Brain microvascular endothelial cell (primary cell): ENCODE results near the gene NAV1.

Source experiments
- DNase-seq: peaks from one replicate; pipeline ENCODE4 v3.0.0-alpha.2; 2020
- H3K27ac ChIP-seq: fragments of 250-450 bp; sonication (Bioruptor Pico); 2 replicates; pipeline ENCODE4 v1.5.1; 2020; ENCODE audit warnings: mild to moderate bottlenecking, moderate library complexity
- H3K27me3 ChIP-seq: fragments of 250-450 bp; sonication (Bioruptor Pico); replicated peaks from 2 replicates; pipeline ENCODE4 v1.5.1; 2020; ENCODE audit warnings: mild to moderate bottlenecking
- H3K36me3 ChIP-seq: fragments of 250-450 bp; sonication (Bioruptor Pico); replicated peaks from 2 replicates; pipeline ENCODE4 v1.5.1; 2020; ENCODE audit warnings: mild to moderate bottlenecking
- H3K4me3 ChIP-seq: 2 replicates; pipeline ENCODE4 v1.5.1; 2011; ENCODE audit warnings: low read depth, mild to moderate bottlenecking, control low read depth, low read length, moderate library complexity
- in situ Hi-C: cut with HindIII; loops from 2 replicates; pipeline ENCODE4 v1.10.0; 2017; ENCODE audit warnings: low sequenced_read_pairs, low pct_ligation_motif_present
- TF ChIP-seq, protein P1 (sequence below): IDR thresholded peaks from 2 replicates; pipeline ENCODE4 v1.5.1; 2011; ENCODE audit warnings: low read depth, mild to moderate bottlenecking, moderate library complexity, low read length, control low read depth, inconsistent platforms; ENCODE audit errors: missing control alignments

The NAV1 gene

DNA sequence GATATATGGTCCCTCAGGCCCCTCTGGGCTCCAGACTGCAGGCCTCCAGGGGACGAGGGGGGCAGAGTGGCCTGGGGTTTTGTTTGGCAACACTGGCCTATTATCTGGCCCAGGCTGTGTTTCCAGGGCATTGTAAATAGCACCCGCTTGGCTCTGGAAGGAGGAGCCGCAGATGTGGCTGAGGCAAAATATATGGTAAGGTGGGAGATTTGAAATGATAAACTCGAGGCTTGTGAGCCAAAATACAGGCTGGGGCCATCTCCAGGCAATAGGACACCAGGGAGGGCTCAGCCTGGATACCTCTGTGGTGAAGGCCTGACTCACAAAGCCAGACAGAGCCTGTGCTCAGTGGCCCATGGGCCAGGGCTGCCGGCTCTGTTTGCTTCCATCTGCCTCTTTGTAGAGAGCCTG is 14.0 kb downstream of the NAV1 start:
- no peak overlapping the region for H3K4me3 ChIP-seq
- peak overlapping the region; percentile 74 for H3K27ac ChIP-seq
- no peaks in the 10 kb centered on the region for H3K36me3 ChIP-seq
- no peaks in the 10 kb centered on the region for H3K27me3 ChIP-seq
- DNase-seq: peak; percentile 75
- in situ Hi-C loops: no loop called here
- TF ChIP-seq, protein P1, sequence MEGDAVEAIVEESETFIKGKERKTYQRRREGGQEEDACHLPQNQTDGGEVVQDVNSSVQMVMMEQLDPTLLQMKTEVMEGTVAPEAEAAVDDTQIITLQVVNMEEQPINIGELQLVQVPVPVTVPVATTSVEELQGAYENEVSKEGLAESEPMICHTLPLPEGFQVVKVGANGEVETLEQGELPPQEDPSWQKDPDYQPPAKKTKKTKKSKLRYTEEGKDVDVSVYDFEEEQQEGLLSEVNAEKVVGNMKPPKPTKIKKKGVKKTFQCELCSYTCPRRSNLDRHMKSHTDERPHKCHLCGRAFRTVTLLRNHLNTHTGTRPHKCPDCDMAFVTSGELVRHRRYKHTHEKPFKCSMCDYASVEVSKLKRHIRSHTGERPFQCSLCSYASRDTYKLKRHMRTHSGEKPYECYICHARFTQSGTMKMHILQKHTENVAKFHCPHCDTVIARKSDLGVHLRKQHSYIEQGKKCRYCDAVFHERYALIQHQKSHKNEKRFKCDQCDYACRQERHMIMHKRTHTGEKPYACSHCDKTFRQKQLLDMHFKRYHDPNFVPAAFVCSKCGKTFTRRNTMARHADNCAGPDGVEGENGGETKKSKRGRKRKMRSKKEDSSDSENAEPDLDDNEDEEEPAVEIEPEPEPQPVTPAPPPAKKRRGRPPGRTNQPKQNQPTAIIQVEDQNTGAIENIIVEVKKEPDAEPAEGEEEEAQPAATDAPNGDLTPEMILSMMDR: no peak

DNA sequence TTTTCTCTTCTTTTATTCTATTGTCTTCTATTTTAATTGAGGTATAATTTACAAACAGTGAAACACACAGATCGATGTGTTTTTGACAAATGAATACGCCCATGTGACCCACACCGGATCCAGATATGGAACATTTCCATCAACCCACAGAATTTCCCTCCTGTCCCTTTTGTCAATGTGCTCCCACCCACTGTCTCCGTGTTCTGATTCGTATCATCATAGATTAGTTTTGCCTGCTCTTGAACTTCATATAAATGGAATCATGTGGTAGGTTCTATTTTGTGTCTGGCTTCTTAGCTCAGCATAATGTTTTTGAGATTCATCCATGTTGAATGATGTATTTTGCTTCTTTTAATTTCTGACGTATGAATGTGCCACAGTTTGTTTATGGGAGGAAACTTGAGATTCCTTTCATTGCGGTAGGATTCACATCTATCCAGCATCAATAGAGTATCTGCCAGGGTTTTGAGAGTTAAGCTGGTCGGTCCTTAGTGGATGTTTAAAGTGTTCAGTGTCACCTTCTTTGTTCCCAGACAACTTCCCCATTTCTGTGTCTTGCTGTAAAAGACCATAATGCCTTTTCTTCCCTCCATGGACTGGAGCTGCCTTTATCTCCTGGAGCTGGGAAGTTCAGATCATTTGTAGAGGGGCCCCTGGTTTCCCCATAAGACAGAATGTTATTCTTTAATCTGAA is 14.7 kb downstream of the NAV1 start:
- TF ChIP-seq, protein P1: no peak
- DNase-seq: no peak
- H3K4me3 ChIP-seq: no peak overlapping the region

DNA sequence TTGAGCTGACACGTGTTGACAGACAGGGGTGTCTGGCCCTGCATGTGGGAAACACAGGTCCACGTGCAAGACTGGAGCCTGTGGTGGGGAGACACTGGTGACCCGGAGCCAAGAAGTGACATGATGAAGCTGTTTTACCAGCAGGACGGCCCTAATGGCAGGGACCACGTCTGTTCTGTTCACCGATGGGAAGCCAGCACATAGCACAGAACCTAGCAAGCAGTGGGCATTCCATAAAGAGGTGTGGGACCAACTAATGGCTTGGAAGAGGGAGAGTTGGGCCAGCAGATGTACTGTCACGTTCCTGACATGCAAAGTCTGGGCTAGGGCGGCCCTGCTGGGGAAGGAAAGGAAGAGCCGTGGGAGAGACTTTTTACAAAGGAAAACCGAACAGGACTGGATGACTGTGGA is 15.3 kb downstream of the NAV1 start:
- Histone ChIP-seq H3K27me3 (no peaks in the 10 kb centered on the region), H3K36me3 (no peaks in the 10 kb centered on the region), H3K27ac (no peak overlapping the region), H3K4me3 (no peak overlapping the region)
- TF ChIP-seq, protein P1: no peak
- in situ Hi-C loops: no loop called here
- no peak for DNase-seq

More for the DNA sequence above, 14.7 kb downstream of the NAV1 start:
- Histone ChIP-seq H3K27ac (peak overlapping the region; percentile 74), H3K36me3 (no peaks in the 10 kb centered on the region), H3K27me3 (no peaks in the 10 kb centered on the region)
- in situ Hi-C loops: no loop called here

DNA sequence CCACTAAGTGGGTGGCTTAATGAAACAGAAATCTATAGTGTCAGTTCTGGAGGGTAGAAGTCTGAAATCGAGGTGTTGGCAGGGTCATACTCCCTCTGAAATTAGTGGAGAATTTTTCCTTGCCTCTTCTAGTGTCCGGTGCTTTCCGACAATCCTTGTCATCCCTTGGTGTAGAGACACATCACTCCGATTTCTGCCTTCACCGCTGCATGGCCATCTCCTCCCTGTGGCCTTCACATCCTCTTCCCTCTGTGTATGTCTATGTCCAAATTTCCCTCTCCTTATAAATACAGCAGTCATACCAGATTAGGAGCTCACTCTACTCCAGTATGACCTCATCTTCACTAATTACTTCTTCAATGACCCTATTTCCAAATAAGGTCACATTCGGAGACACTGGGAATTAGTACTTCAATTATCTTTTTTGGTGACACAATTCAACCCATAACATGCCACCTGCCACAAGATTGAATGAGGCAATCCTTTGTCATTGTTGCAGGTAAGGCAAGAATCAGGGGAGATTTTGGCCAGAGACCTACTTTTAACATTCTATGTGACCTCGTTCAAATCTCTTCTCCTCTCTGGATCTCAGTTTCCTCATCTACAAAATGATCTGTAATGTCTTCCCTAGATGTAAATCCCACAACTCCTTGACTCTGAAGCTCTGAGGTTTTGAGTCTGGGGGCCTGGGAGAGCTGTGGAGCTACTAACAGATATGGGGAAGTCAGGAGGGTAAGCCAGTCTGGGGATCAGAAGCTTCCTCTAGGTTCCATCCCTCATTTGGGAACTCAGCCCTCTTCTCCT is 16.1 kb downstream of the NAV1 start:
- Histone ChIP-seq H3K27me3 (no peaks in the 10 kb centered on the region), H3K4me3 (no peak overlapping the region), H3K27ac (no peak overlapping the region), H3K36me3 (no peaks in the 10 kb centered on the region)
- in situ Hi-C loops: no loop called here
- no peak for DNase-seq
- TF ChIP-seq, protein P1: no peak

DNA sequence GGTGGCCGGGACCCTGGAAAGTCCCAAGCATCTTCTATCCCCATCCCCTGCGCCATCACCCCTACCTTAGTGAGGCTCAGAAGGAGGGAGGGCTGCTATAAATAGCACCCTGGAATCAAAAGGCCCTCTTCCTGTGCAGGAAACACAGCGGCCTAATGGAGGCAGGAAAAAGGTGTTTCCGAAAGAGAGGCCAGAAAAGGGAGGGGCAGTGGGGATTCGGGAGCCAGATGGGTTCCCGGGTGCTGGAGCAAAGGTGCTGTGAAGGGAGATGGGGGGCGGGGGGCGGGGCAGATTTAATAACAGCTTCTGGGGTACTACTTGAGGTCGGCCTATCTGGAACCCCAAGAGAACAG is 16.6 kb downstream of the NAV1 start:
- in situ Hi-C loops: no loop called here
- no peak overlapping the region for H3K4me3 ChIP-seq
- no peak overlapping the region for H3K27ac ChIP-seq
- H3K36me3 ChIP-seq: no peaks in the 10 kb centered on the region
- TF ChIP-seq, protein P1: no peak
- no peak for DNase-seq
- no peaks in the 10 kb centered on the region for H3K27me3 ChIP-seq
